ENCODE measurements around the gene CALD1. TPM values are rescaled to one million over a fixed set of nuclear protein-coding genes. Genes with fewer than 3 reads are reported as not detected.

Gene CALD1
- total RNA-seq, 1 donor from 2014 or later, result 71.8 TPM

DNA sequence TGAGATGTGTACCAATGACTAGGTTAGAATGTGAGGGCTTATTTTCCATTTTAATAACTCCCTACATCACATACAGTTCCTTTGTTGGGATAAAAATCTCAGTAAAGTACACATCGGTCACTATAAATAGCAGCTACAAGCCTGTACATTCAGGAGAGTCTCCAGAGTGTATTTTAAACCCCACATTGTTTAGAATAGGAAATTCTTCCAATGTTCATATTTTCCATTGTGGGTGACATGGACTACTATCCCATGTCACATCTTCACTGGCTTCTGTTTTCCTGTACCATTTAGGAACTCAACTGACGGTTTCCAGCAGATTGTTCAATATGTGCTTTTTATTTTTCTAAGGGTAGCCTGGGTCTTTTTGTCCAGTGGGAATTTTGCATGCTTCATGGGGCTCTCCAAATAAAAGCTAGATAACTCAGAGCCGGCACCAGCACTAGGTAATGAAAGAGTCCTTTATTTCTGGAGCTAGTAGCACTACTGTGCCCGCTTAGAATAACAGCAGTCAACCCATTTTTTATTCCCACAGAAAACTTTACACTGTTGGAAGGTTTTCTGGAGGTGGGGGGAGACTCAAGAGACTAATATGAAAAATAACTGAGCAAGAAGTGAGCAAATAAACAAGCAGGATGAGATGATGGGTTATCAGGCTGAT, 100.5 kb downstream of the CALD1 start:
- Mint-ChIP-seq H3K27me3 (ENCODE audit: low read depth) (no peaks in the 10 kb centered on the region), H3K4me1 (peaks cover 12% of the 10 kb centered on the region), H3K36me3 (ENCODE audit: low read depth) (no peaks in the 10 kb centered on the region), H3K27ac (ENCODE audit: unreplicated experiment) (no peak overlapping the region), H3K9me3 (no peaks in the 10 kb centered on the region), H3K4me3 (no peak overlapping the region)
- TF ChIP-seq, protein P1, sequence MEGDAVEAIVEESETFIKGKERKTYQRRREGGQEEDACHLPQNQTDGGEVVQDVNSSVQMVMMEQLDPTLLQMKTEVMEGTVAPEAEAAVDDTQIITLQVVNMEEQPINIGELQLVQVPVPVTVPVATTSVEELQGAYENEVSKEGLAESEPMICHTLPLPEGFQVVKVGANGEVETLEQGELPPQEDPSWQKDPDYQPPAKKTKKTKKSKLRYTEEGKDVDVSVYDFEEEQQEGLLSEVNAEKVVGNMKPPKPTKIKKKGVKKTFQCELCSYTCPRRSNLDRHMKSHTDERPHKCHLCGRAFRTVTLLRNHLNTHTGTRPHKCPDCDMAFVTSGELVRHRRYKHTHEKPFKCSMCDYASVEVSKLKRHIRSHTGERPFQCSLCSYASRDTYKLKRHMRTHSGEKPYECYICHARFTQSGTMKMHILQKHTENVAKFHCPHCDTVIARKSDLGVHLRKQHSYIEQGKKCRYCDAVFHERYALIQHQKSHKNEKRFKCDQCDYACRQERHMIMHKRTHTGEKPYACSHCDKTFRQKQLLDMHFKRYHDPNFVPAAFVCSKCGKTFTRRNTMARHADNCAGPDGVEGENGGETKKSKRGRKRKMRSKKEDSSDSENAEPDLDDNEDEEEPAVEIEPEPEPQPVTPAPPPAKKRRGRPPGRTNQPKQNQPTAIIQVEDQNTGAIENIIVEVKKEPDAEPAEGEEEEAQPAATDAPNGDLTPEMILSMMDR (conservative IDR thresholded peaks at IDR 0.05), result no peak
- DNase-seq (ENCODE audit: low read depth, low spot score), result no peak

- H3K36me3 Mint-ChIP-seq (ENCODE audit: low read depth), result no peaks in the 10 kb centered on the region
- TF ChIP-seq, protein P1 (conservative IDR thresholded peaks at IDR 0.05), result no peak
- no peak overlapping the region for H3K4me3 Mint-ChIP-seq
- no peak overlapping the region for H3K27ac Mint-ChIP-seq (ENCODE audit: unreplicated experiment)
- H3K4me1 Mint-ChIP-seq, result peaks cover 12% of the 10 kb centered on the region
- no peak for DNase-seq (ENCODE audit: low read depth, low spot score)
- no peaks in the 10 kb centered on the region for H3K27me3 Mint-ChIP-seq (ENCODE audit: low read depth)
- no peaks in the 10 kb centered on the region for H3K9me3 Mint-ChIP-seq
These were observed 103.0 kb downstream of the CALD1 start for GRCh38 chr7:134882481-134882880.

GRCh38 chr7:134885967-134886352, 106.5 kb downstream of the CALD1 start:
- H3K4me3 Mint-ChIP-seq, result no peak overlapping the region
- H3K27ac Mint-ChIP-seq (ENCODE audit: unreplicated experiment), result no peak overlapping the region
- H3K4me1 Mint-ChIP-seq, result peaks cover 4% of the 10 kb centered on the region
- DNase-seq (ENCODE audit: low read depth, low spot score), result no peak
- TF ChIP-seq, protein P1 (conservative IDR thresholded peaks at IDR 0.05), result no peak
- H3K36me3 Mint-ChIP-seq (ENCODE audit: low read depth), result no peaks in the 10 kb centered on the region
- H3K27me3 Mint-ChIP-seq (ENCODE audit: low read depth), result no peaks in the 10 kb centered on the region
- no peaks in the 10 kb centered on the region for H3K9me3 Mint-ChIP-seq

DNA sequence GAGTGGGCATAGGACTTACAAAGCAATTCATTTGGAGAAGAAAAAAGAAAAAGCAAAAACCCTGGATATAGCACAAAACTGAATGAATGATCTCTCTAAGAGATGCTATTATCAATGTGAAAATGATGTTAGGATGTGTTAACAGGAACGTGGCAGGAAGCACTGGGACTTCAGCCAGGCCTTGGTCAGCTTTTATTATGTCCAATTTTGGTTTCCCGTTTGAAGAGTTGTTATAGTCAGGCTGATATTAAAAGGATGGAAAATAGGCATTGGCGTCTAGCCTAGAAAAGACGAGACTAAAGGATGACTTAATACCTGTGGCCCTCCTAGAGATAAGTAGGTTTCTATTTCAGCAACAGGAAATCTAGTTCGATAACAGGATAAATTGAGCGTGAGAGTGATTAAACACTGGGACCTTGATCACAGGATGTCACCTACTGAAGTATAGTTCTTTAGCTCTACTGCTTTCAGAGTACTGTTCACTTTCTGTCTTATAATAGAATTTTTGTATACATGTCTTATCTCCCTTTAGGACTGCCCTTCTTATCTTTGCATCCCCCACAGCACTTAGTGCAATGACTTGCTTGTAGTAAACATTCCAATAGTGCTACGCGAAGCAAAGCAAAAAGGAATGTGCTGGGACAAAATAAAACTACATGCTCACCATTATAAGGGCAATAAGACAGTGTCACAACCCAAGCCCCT, 107.1 kb downstream of the CALD1 start:
- Mint-ChIP-seq H3K36me3 (ENCODE audit: low read depth) (no peaks in the 10 kb centered on the region), H3K9me3 (no peaks in the 10 kb centered on the region), H3K27ac (ENCODE audit: unreplicated experiment) (no peak overlapping the region), H3K4me3 (no peak overlapping the region), H3K27me3 (ENCODE audit: low read depth) (no peaks in the 10 kb centered on the region), H3K4me1 (peaks cover 9% of the 10 kb centered on the region)
- TF ChIP-seq, protein P1 (conservative IDR thresholded peaks at IDR 0.05), result no peak
- no peak for DNase-seq (ENCODE audit: low read depth, low spot score)

GRCh38 chr7:134887523-134887922, 108.1 kb downstream of the CALD1 start:
- no peak for DNase-seq (ENCODE audit: low read depth, low spot score)
- no peaks in the 10 kb centered on the region for H3K27me3 Mint-ChIP-seq (ENCODE audit: low read depth)
- no peak overlapping the region for H3K27ac Mint-ChIP-seq (ENCODE audit: unreplicated experiment)
- H3K4me1 Mint-ChIP-seq, result peaks cover 15% of the 10 kb centered on the region
- no peak overlapping the region for H3K4me3 Mint-ChIP-seq
- H3K36me3 Mint-ChIP-seq (ENCODE audit: low read depth), result no peaks in the 10 kb centered on the region
- TF ChIP-seq, protein P1 (conservative IDR thresholded peaks at IDR 0.05), result no peak
- no peaks in the 10 kb centered on the region for H3K9me3 Mint-ChIP-seq
